ENCODE data around the gene NPTX2.
"Not testable (repeated sequence)": the region's sequence is repeated elsewhere in the genome, so short reads cannot be mapped to it uniquely, and the experiment has no call there.

The NPTX2 gene, protein sequence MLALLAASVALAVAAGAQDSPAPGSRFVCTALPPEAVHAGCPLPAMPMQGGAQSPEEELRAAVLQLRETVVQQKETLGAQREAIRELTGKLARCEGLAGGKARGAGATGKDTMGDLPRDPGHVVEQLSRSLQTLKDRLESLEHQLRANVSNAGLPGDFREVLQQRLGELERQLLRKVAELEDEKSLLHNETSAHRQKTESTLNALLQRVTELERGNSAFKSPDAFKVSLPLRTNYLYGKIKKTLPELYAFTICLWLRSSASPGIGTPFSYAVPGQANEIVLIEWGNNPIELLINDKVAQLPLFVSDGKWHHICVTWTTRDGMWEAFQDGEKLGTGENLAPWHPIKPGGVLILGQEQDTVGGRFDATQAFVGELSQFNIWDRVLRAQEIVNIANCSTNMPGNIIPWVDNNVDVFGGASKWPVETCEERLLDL

DNA sequence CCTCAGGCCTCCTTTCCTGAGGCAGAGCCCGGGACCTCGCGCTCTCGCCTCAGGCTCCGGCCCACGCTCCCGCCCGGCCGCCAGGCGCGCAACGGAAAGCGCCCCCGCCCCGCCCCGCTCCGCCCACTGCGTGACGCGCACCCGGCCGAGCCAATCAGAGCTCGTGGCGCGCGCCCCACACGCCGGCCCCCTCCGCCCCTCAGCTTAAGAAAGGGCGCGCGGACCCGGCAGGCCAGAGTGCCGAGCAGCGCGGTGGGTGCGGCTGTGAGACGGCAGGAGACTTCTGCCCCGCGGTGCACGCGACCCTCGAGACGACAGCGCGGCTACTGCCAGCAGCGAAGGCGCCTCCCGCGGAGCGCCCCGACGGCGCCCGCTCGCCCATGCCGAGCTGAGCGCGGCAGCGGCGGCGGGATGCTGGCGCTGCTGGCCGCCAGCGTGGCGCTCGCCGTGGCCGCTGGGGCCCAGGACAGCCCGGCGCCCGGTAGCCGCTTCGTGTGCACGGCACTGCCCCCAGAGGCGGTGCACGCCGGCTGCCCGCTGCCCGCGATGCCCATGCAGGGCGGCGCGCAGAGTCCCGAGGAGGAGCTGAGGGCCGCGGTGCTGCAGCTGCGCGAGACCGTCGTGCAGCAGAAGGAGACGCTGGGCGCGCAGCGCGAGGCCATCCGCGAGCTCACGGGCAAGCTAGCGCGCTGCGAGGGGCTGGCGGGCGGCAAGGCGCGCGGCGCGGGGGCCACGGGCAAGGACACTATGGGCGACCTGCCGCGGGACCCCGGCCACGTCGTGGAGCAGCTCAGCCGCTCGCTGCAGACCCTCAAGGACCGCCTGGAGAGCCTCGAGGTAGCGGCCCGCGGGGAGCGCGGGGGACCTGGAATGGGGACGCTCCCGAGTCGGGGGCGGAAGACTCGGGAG is at the start of gene NPTX2:
NPTX2 (plus strand) TSS at position 235 of the 909 bp plus-strand sequence; CDS start at position 412, 177 bp downstream.
- DNase-seq, result no peak

DNA sequence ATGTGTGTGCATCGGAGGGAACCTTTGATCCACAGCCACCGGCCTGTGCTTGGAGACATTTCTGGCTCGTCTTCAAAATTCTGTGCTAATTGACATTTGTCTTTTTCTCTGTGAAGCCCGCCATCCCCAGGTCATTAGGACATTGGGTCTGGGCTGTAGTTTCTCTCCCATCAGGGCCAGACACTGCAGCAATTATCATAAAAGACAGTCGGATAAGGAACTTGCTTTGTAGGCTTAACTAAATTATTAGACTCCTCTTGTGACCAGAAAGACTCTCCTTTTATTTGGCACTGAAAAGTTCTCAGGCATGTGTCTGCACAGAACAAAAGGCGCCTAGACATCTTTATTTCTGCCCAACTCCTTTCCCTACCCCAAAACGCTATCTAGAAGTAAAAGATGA is 49.1 kb upstream of the NPTX2 start:
- no peak for DNase-seq

DNA sequence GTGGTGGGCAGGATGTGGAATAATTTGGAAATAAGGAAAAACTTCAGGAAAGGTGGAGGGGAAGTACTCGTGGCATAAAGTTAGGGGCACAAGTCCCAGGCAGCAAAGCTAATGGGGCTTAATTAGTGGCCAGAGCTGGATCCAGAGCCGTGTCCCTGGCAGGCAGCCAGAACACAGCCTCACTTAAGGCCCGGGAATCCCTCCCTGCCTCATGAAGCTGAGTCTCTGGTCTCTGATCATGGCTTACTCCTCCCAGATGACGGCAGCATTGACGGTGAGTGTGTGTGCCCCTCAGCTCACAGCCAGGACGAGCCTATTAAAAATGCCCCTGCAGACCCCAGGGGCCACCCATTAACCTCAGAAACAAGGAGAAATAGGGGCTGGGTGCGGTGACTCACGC is 48.2 kb upstream of the NPTX2 start:
- DNase-seq, result no peak

DNA sequence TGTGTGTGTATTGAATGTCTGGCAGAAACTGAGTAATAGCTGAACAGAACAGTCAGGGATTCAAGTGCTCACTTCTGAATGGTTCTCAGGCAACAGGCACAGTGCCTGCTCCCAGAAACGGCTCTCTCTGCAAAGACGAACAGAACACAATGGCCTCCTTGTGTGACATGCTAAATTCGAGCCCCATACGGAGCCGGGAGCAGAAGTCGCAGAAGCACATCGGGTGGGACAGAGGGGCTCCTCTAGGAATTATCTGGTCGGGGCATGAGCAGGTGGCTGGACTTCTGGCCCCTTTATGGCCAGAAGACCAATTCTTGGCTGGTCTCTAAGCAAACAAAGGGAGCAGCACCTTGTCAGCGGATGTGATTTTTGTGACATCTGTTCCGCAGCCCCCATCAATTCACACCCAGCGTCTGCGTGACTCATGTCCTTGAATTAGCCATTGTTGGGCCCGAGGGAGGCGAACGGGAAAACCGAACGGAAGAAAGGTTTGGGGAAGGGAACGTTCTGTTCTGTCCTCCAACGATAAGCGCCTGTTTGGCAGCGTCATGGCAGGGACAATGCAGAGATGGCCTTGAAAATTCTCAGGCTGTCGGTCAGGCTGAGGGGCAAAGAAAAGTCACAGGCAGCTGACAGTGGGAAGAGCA is 47.3 kb upstream of the NPTX2 start:
- no peak for DNase-seq

DNA sequence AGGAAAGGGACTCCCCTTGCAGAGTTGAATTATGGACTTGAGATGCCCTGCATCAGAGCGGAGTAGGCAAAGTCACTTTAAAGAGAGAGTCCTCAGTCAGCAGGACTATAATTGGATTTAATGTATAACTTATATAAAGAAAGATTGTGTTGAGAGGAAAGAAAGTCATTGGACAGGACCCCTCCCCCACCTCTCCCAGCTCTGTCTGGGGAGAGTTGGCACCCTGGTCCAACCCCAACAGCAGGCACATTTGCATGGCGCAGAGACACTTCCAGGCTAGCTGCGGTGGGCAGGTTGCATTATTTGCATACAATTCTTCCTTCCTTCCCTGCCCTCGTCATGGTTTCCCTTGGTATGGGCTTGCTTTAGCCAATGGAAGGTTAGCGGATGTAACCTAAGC is 46.1 kb upstream of the NPTX2 start:
- no peak for DNase-seq

DNA sequence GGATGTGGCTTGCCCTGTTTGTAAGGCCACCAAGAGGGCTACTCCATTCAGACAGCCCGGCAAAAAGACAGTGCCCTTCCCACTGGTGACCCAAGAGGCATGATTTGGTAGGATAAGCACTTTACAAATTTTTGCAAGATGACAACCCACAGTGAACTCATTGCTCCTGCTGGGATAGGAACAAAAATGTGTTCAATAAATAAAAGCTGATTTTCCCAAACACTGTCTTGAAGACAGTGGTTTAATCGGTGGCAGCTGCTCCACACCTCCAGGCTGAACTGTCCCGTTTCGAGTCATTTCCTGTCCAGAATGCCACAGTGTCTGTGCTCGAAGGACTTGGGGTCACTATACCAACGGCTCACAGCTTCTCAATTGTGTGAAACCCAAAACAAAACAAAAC is 45.1 kb upstream of the NPTX2 start:
- no peak for DNase-seq

DNA sequence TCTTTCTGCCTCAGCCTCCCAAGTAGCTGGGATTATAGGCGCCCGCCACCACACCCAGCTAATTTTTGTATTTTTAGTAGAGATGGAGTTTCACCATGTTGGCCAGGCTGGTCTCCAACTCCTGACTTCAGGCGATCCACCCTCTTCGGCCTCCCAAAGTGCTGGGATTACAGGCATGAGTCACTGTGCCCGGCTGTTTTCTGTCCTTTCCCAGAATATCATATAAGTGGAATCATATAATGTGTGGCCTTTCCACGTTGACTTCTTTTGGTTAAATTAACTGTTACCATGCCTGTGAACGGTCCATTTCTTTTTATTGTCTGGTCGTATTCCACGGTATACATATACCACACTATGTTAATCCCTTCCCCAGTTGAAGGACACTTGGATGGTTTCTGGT is 44.4 kb upstream of the NPTX2 start:
- not testable (repeated sequence) for DNase-seq

DNA sequence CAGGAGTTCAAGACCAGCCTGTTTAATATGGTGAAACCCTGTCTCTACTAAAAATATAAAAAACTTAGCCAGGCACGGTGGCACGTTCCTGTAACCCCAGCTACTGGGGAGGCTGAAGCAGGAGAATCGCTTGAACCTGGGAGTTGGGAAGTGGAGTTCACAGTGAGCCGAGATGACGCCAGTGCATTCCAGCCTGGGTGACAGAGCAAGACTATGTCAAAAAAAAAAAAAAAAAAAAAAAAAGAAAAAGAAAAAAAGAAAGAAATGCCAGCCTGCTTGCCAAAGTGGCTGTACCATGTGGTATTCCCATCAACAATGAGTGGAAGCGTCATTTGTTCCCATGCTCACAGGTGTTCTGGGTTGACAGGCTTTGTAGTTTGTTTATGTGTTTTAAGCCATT is 43.3 kb upstream of the NPTX2 start:
- no peak for DNase-seq

DNA sequence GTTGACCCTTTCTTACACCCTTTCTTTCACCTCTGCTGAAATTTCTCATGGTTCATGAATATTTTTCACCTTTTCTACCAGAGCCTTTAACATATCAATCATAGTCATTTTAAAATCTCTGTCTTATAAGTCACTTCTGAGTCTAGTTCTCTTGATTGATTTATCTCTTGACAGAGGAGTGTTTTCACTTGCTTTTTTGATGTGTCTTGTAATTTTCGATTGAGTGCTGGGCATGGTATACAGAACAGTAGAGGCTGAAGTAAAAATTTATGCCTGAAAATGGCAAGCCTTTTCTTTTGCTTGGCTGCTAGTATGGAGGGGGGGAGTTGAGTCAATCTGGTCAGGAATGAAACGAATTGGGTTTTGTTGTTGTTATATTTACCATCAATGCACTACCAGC is 41.2 kb upstream of the NPTX2 start:
- DNase-seq, result no peak

DNA sequence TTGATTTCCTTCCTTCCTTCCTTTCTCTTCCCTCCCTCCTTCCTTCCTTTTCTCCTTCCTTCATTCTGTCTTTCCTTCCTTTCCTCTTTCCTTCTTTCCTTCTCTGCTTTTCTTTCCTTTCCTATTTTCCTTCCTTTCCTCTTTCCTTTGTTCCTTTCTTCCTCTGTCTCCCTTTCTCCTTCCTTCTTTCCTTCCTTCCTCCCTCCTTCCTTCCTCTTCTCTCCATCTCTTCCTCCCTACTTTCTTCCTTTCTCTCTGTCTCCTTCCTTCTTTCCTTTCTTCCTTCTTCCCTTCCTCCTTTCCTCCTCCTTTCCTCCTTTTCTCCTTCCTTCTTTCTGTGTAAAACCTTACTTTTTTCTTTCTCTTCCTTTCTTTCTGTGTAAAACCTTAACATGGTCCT is 32.3 kb upstream of the NPTX2 start:
- DNase-seq, result no peak

DNA sequence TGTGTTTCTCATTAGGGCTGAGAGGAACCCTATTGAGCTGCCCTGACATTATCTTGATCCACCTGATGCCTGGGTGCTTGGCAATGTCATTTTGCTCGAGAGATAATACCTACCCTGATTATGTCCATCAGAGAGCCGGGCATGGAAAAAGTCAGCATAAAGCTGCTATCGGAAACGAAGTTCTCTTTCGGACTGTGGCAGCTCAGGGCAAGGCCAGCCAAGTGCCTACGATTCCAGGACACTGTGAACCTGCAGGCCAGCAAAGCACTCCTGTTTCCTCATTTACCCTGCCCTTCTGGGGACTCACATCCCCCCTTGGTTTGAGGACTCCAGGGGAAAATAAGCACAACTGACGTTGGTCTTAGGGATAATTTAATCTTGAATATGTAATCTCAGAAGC is 25.2 kb upstream of the NPTX2 start:
- no peak for DNase-seq

DNA sequence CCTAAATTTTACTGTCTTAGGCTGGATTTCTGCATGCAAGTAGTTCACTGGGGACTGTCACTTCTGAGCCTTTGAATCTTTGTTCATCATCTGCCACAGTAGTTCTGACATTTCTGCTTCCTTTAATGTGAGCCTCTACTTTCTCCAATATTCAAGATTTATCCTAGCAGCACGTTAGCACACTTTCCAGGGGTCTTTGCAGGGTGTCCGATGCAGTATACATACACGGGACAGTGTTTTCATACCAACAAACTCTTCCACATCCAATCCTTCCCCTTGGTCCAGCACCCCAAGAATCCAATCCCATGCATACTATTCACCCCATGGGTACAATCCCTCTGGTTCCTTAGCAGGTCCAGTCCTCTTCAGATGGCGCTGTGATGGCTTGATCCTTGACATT is 22.7 kb upstream of the NPTX2 start:
- DNase-seq, result no peak

DNA sequence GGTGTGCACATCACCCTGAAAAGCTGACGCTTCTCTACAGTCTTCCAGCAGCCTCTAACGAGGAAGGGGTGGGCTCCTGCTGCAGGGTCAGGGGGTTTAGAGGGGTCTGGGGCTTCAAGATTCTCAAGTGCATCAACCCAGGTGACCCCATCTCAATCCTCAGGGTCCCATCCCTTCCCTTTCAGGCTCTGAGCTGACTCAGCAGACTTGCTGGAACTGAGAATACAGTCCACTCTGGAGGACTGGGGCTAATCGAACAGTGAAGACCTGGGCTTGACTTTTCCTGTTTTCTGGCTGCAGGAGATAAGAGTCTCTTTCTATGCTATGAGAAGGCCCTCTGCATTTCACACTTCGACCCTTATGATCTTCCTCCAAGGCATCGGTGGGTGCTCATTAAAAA is 22.3 kb upstream of the NPTX2 start:
- DNase-seq, result no peak

DNA sequence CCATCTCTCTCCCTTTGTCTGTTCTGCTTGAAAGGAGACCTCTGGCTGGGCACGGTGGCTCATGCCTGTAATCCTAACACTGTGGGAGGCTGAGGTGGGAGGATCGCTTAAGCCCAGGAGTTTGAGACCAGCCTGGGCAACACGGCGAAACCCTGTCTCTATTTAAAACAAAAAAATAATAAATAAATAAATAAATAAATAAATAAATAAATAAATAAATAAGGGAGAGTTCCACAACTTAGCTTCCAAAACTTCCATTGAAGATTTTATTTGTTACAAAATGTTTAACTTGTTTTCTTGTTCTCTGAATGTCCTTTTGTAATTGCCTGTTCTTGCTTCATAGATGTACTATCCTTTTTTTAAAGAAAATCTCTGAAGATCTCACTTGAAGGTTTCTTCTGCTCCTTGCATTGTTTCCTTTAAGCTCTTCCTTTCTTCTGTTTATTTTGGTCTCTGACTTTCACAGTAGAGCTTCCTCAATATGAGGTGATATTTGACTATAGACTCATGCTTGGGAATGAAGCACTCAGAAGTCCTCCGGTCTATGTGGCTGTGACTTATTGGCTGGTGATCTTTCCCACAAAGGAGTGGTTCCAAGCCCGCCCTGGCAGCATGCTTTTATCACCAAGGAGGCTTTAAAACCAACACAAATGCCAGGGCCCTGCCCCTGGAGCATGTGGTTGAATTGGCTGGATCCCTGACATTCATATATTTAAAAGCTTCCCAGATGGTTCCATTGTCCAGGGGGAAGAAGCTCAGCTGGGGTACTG is 18.1 kb upstream of the NPTX2 start:
- DNase-seq, result no peak

DNA sequence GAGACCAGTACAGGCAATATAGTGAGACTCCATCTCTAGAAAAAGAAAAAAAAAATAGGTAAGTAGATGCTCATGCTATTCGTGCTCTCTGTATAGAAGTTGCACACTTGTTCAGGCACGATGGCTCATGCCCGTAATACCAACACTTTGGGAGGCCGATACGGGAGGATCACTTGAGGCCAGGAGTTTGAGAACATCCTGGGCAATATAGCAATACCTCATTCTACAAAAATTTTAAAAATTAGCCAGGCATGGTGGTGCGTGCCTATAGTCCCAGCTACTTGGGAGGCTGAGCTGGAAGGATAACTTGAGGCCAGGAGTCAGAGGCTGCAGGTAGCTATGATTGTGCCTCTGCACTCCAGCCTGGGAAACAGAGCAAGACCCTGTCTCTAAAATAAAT is 17.2 kb upstream of the NPTX2 start:
- DNase-seq, result no peak

DNA sequence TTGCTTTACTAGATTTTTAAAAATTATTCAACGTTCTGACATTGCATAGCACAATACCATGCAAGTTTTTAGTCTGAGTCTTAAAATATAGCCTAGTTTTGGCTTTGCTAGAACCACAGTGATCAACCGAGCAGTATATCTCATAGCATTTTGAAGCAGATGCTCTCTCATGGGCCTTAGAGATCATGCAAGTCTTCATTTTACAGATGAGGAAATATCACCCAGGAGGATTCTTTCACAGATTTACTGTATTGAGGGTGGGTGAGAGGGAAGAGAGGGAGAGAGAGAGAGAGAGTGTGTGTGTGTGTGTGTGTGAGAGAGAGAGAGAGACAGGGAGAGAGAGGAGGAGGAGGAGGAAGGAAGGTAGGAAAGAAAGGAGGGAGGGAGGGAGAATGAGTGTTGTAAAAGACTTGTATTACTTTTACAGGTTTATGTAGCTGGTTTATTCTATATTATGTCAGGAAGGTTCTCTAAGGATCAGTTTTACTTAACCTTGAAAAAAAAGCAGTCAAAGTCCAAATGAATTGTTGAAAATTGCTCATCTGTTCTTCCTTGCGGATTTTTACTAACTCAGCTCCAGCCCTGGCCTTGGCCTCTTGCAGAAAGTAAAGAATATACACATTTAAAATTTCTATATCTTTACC is 14.2 kb upstream of the NPTX2 start:
- no peak for DNase-seq

DNA sequence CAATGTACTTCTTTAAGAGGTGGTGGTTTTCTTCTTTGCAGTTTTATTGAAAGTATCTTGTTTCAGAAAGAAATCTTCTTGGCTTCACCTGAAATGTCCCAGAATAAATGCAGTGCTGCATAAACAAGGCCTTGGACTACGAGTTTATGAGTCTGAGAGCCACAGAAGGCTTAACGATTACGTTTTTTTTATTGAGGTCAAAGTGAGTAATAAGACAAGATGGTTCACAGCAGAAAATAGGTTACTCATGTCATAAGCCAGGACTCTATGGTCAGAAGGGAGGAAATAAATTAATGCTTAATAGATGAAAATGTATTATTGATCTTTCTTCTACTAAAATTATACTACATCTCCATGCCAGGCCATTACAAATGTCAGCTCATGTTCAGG is 13.7 kb upstream of the NPTX2 start:
- DNase-seq, result no peak

DNA sequence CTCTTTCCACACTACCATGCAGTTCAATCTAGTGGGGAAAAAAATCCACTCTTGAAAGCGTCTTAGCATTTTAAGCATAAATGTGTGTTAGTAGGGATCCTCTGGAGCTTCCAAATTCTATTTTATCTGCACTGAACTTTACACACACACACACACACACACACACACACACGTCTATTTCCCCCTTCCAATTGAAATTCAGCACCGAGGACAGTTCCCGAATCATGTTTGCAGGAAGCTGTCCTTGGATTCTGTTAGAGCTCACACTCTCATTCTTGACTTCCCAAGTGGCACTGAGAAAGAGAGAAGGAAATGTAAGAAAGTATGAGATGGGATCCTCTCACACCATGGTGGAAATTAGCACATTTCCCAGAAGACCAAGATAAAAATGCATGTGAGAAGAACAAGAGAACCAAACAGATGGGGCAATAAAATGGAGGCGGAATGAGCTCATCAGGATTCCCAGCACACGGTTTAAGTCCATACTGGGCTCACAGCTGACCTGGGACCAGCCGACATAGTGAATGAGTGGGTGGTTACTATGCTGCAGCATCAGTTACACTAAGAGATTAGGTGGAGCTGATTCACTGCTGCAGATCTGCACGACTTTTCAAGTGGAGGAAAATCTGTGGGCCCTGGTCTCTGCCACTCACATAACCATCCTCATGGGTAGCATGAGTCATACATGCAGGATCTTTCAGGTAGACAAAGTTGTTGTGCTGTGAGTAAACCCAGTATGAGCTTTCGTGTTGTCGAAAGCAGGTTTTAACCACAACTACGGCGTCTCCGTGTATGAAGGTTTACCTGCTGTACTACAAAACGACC is 3.3 kb upstream of the NPTX2 start:
- DNase-seq, result peak; percentile 18

DNA sequence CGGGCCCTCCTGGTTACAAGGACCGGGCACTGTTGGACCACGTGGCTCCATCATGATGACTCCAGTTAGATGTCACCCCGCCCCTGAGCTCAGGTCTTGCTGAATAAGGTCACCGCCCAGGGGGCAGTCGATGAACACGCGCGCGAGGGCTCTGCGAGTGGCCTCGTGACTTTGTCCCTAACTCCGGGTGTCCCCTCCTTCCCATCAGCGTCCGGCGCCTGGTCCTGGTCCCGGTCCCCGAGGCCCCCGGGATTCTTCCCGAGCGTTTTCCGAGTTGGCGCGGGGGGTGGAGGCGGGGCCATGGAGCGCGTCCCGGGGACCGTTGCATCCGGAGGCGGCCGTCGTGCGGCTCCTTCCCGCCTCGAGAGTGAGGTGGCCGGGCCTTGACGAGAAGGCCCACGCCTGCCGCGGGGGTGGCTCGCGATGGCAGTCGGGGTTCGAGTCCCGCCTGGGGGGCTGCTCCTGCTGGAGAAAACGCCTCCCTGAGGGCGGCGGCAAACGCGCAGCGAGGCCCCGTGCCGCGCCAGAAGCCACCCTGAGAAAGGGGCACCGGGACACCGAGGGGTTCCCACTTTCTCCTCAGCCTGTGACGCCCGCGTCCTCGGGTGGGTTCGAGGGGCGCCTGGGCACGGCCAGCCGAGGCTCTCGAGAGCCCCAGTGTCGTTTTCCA is 569 bp upstream of the NPTX2 start:
- no peak for DNase-seq

DNA sequence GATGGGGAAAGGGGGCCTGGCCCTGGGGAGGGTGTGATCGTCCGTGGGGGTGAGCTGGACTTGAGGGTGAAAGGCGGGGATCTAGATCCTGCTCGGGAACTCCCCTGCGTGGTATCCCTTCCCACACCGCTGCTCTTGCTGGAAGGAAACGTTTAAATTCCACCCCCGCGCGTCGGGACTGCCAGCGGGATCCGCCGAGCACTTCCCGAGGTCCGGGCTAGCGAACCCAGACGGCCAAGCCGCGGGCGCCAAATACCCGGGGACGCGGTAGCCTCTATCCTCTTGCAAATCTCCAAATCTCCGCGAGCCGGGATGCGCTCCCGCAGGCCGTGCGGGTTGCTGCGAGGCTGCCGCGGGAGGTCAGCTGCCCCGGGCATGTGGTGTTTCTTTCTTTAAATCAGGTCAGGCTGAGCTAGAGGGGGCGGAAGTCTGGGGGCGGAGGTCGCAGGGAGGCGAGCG is 904 bp downstream of the NPTX2 start:
- no peak for DNase-seq

DNA sequence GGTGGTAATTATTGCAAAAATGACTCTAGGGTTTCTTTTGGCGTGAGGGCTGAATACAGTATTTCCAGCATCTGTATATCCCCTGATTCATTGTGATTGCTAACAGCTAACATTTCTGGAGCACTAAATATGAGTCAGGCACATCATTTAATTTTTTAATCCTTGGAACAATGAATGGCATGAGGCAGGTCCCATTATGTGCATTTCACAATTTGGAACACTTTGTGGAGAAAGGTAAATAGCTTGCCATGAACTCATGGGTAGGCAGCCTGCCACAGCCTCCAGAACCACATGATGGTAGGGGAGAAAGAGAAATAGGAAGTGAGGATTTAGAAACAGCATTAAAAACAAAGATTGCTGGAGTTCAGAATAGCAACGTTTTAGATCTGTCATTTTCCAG is 1.7 kb downstream of the NPTX2 start:
- no peak for DNase-seq

Data from GDM1 (cell line).